H9 (cell line): Measurements from ENCODE around the gene CDH15. TPM values are rescaled to one million over a fixed set of nuclear protein-coding genes. Genes with fewer than 3 reads are reported as not detected.

Experiments used
- DNase-seq: peaks from one replicate; pipeline ENCODE4 v3.0.0-alpha.2; 2017
- H2AFZ ChIP-seq: one replicate; pipeline ENCODE4 v1.6.1; 2013; ENCODE audit warnings: mild to moderate bottlenecking, low read length, control low read depth, moderate library complexity
- H2AK5ac ChIP-seq: 2 replicates; pipeline ENCODE4 v1.6.1; 2013; ENCODE audit warnings: low read length, control low read depth, mixed read lengths; ENCODE audit not compliant: insufficient read length
- H2BK120ac ChIP-seq: one replicate; pipeline ENCODE4 v1.6.1; 2013; ENCODE audit warnings: low read depth, mild to moderate bottlenecking, low read length, control low read depth, inconsistent platforms; ENCODE audit not compliant: poor library complexity, severe bottlenecking
- H2BK12ac ChIP-seq: 2 replicates; pipeline ENCODE4 v1.6.1; 2013; ENCODE audit warnings: low read length, control low read depth, mixed read lengths, low read depth; ENCODE audit not compliant: insufficient read length
- H2BK15ac ChIP-seq: 2 replicates; pipeline ENCODE4 v1.6.1; 2013; ENCODE audit warnings: low read depth, low read length, control low read depth
- H2BK20ac ChIP-seq: one replicate; pipeline ENCODE4 v1.6.1; 2013; ENCODE audit warnings: low read depth, mild to moderate bottlenecking, low read length, control low read depth, inconsistent platforms; ENCODE audit not compliant: poor library complexity, severe bottlenecking
- H2BK5ac ChIP-seq: 2 replicates; pipeline ENCODE4 v1.6.1; 2013; ENCODE audit warnings: low read length, control low read depth, mixed read lengths; ENCODE audit not compliant: insufficient read length
- H3K14ac ChIP-seq: 2 replicates; pipeline ENCODE4 v1.6.1; 2013; ENCODE audit warnings: low read length, control low read depth; ENCODE audit not compliant: insufficient read depth
- H3K18ac ChIP-seq: 2 replicates; pipeline ENCODE4 v1.6.1; 2013; ENCODE audit warnings: low read depth, mild to moderate bottlenecking, mixed read lengths, low read length, control low read depth; ENCODE audit not compliant: insufficient read length
- H3K23ac ChIP-seq: 2 replicates; pipeline ENCODE4 v1.6.1; 2013; ENCODE audit warnings: low read length, control low read depth, mixed read lengths, low read depth; ENCODE audit not compliant: insufficient read length
- H3K23me2 ChIP-seq: 2 replicates; pipeline ENCODE4 v1.6.1; 2013; ENCODE audit warnings: low read depth, mild to moderate bottlenecking, mixed read lengths, low read length, control low read depth; ENCODE audit not compliant: insufficient read length, poor library complexity, severe bottlenecking
- H3K27ac ChIP-seq: 2 replicates; pipeline ENCODE4 v1.5.1; 2013; ENCODE audit warnings: low read length, control low read depth, mixed read lengths, low read depth; ENCODE audit not compliant: insufficient read length
- H3K27me3 ChIP-seq: 2 replicates; pipeline ENCODE4 v1.6.1; 2013; ENCODE audit warnings: low read length, control low read depth, inconsistent platforms; ENCODE audit not compliant: insufficient read depth
- H3K4ac ChIP-seq: 2 replicates; pipeline ENCODE4 v1.6.1; 2013; ENCODE audit warnings: low read depth, mild to moderate bottlenecking, control low read depth, inconsistent platforms, low read length, moderate library complexity
- H3K4me1 ChIP-seq: 2 replicates; pipeline ENCODE4 v1.6.1; 2013; ENCODE audit warnings: low read length, control low read depth, inconsistent platforms; ENCODE audit not compliant: insufficient read depth
- H3K4me2 ChIP-seq: 2 replicates; pipeline ENCODE4 v1.6.1; 2013; ENCODE audit warnings: low read length, control low read depth, mixed read lengths; ENCODE audit not compliant: insufficient read length, insufficient read depth
- H3K56ac ChIP-seq: 2 replicates; pipeline ENCODE4 v1.6.1; 2013; ENCODE audit warnings: low read depth, mild to moderate bottlenecking, mixed read lengths, low read length, control low read depth; ENCODE audit not compliant: insufficient read length
- H3K79me1 ChIP-seq: 2 replicates; pipeline ENCODE4 v1.6.1; 2013; ENCODE audit warnings: low read depth, mild to moderate bottlenecking, moderate library complexity, low read length, control low read depth, inconsistent platforms; ENCODE audit not compliant: insufficient read depth, poor library complexity, severe bottlenecking
- H3K79me2 ChIP-seq: 2 replicates; pipeline ENCODE4 v1.6.1; 2013; ENCODE audit warnings: low read length, control low read depth, inconsistent platforms; ENCODE audit not compliant: insufficient read depth
- H3K9ac ChIP-seq: 2 replicates; pipeline ENCODE4 v1.6.1; 2013; ENCODE audit warnings: low read length, control low read depth, mixed read lengths; ENCODE audit not compliant: insufficient read length; ENCODE audit errors: extremely low read depth
- H3K9me3 ChIP-seq: one replicate; pipeline ENCODE4 v1.6.1; 2013; ENCODE audit warnings: low read depth, low read length, inconsistent platforms; ENCODE audit not compliant: control insufficient read depth
- H3T11ph ChIP-seq: one replicate; pipeline ENCODE4 v1.6.1; 2013; ENCODE audit warnings: mild to moderate bottlenecking, low read length, control low read depth, inconsistent platforms
- H4K20me1 ChIP-seq: one replicate; pipeline ENCODE4 v1.6.1; 2013; ENCODE audit not compliant: control insufficient read depth, insufficient read length, insufficient read depth
- H4K5ac ChIP-seq: 2 replicates; pipeline ENCODE4 v1.6.1; 2013; ENCODE audit warnings: low read depth, mild to moderate bottlenecking, mixed read lengths, low read length, control low read depth; ENCODE audit not compliant: insufficient read length
- H4K8ac ChIP-seq: replicated peaks from 2 replicates; pipeline ENCODE4 v1.6.1; 2013; ENCODE audit warnings: low read length, control low read depth, mixed read lengths, low read depth; ENCODE audit not compliant: insufficient read length
- H4K91ac ChIP-seq: 2 replicates; pipeline ENCODE4 v1.6.1; 2013; ENCODE audit warnings: low read depth, mild to moderate bottlenecking, moderate library complexity, mixed read lengths, low read length, control low read depth; ENCODE audit not compliant: insufficient read length
- H3K27ac Mint-ChIP-seq, 3 experiments: 2 replicates in 2 of 3; 3 replicates in 1 of 3; pipeline ENCODE4 v1.8.0; 2020 to 2021; ENCODE audit warnings: mixed read lengths in 3 of 3, mild to moderate bottlenecking in 1 of 3, moderate library complexity in 1 of 3
- H3K27me3 Mint-ChIP-seq: 2 replicates; pipeline ENCODE4 v1.8.0; 2021; ENCODE audit warnings: low read depth, mild to moderate bottlenecking, moderate library complexity, mixed read lengths
- H3K36me3 Mint-ChIP-seq, 3 experiments: 2 replicates in 2 of 3; 3 replicates in 1 of 3; pipeline ENCODE4 v1.8.0; 2020 to 2021; ENCODE audit warnings: low read depth in 3 of 3, mixed read lengths in 3 of 3; ENCODE audit not compliant: insufficient read depth in 1 of 3
- H3K4me1 Mint-ChIP-seq, 2 experiments: 2 replicates each; pipeline ENCODE4 v1.8.0; 2020; ENCODE audit warnings: mixed read lengths in 2 of 2
- H3K4me3 Mint-ChIP-seq, 2 experiments: 2 replicates in 1 of 2; 3 replicates in 1 of 2; pipeline ENCODE4 v1.8.0; 2020 to 2021; ENCODE audit warnings: mild to moderate bottlenecking in 2 of 2, mixed read lengths in 2 of 2, moderate library complexity in 1 of 2
- H3K9me3 Mint-ChIP-seq, 2 experiments: 2 replicates in 1 of 2; 3 replicates in 1 of 2; pipeline ENCODE4 v1.8.0; 2020; ENCODE audit warnings: mild to moderate bottlenecking in 2 of 2, mixed read lengths in 2 of 2, moderate library complexity in 1 of 2
- CTCF ChIP-seq: fragments of 200-600 bp; sonication (generic); conservative IDR thresholded peaks from 3 replicates; pipeline ENCODE4 v1.8.0; 2021; ENCODE audit warnings: antibody characterized with exemption, mild to moderate bottlenecking
- WGBS: extraction: QIAGEN DNeasy Blood & Tissue Kit; methylation state at CpG from one replicate; pipeline ENCODE4 v1.1.7; 2013; ENCODE audit warnings: missing lambda C conversion rate, low lambda C conversion rate, mixed read lengths; ENCODE audit not compliant: insufficient read length; ENCODE audit errors: extremely low coverage; 5-methylcytosine and 5-hydroxymethylcytosine counted together
- long read RNA-seq: library from polyadenylated mRNA; unstranded; transcript quantifications from one replicate; pipeline ENCODE4 v2.0.0, GENCODE V29; 2020
- total RNA-seq: library from RNA; stranded (reverse); gene quantifications from 2 replicates; pipeline ENCODE4 v1.2.1, GENCODE V29; 2021

The CDH15 gene, protein sequence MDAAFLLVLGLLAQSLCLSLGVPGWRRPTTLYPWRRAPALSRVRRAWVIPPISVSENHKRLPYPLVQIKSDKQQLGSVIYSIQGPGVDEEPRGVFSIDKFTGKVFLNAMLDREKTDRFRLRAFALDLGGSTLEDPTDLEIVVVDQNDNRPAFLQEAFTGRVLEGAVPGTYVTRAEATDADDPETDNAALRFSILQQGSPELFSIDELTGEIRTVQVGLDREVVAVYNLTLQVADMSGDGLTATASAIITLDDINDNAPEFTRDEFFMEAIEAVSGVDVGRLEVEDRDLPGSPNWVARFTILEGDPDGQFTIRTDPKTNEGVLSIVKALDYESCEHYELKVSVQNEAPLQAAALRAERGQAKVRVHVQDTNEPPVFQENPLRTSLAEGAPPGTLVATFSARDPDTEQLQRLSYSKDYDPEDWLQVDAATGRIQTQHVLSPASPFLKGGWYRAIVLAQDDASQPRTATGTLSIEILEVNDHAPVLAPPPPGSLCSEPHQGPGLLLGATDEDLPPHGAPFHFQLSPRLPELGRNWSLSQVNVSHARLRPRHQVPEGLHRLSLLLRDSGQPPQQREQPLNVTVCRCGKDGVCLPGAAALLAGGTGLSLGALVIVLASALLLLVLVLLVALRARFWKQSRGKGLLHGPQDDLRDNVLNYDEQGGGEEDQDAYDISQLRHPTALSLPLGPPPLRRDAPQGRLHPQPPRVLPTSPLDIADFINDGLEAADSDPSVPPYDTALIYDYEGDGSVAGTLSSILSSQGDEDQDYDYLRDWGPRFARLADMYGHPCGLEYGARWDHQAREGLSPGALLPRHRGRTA
- total RNA-seq: 0.18 and 0.28 TPM in 2 replicates
- long read RNA-seq, partial matches to known transcripts: 0 of 1 reads
- long read RNA-seq, other reads (novel, unspliced or antisense): 0 of 1 reads

GRCh38 chr16:89171216-89172170, at the start of gene CDH15:
CDH15 (plus strand) TSS chr16:89171748; CDS start chr16:89171832, 84 bp downstream.
- H2BK20ac ChIP-seq: no peak within 1 kb of the TSS
- no peaks in the 10 kb centered on the region for H3K4me1 ChIP-seq
- H3K18ac ChIP-seq: no peak within 1 kb of the TSS
- H2AK5ac ChIP-seq: no peak within 1 kb of the TSS
- H3K56ac ChIP-seq: no peak within 1 kb of the TSS
- no peak within 1 kb of the TSS for H2BK5ac ChIP-seq
- H3K14ac ChIP-seq: no peak within 1 kb of the TSS; the same call in 1 of the 2 replicates
- Mint-ChIP-seq H3K27me3 (peaks cover 21% of the 10 kb centered on the region), H3K4me3 (peak within 1 kb of the TSS; percentile 56 to 80), H3K4me1 (peaks cover 12 to 28% of the 10 kb centered on the region in 2 experiments), H3K9me3 (no peaks in the 10 kb centered on the region), H3K27ac (peak within 1 kb of the TSS in 1 of 3 experiments; percentile 31; a peak in 1 of 7 replicates), H3K36me3 (no peaks in the 10 kb centered on the region)
- H2BK120ac ChIP-seq: no peak within 1 kb of the TSS
- H4K20me1 ChIP-seq: no peaks in the 10 kb centered on the region
- no peak within 1 kb of the TSS for H3K27ac ChIP-seq
- no CpG with 5 or more reads among the region's 74 CpGs for WGBS
- no peak within 1 kb of the TSS for H3T11ph ChIP-seq
- H4K5ac ChIP-seq: no peak within 1 kb of the TSS
- H4K8ac ChIP-seq: no peak within 1 kb of the TSS
- no peaks in the 10 kb centered on the region for H3K9me3 ChIP-seq
- H3K9ac ChIP-seq: no peak within 1 kb of the TSS
- no peak within 1 kb of the TSS for H3K4ac ChIP-seq
- TF ChIP-seq CTCF: no peak
- H3K23ac ChIP-seq: no peak within 1 kb of the TSS
- H3K27me3 ChIP-seq: no peaks in the 10 kb centered on the region
- no peak within 1 kb of the TSS for H2BK15ac ChIP-seq
- no peak within 1 kb of the TSS for H4K91ac ChIP-seq
- H3K79me1 ChIP-seq: no peaks in the 10 kb centered on the region
- H3K79me2 ChIP-seq: no peaks in the 10 kb centered on the region
- H3K23me2 ChIP-seq: peaks cover 6% of the 10 kb centered on the region
- no peak within 1 kb of the TSS for H2BK12ac ChIP-seq
- peak within 1 kb of the TSS; percentile 45 for H3K4me2 ChIP-seq
- no peak within 1 kb of the TSS for H2AFZ ChIP-seq
- DNase-seq: peak; percentile 99
